MM.1S (cell line): ENCODE results near the gene KCNQ5.

Experiments
- DNase-seq: peaks from one replicate; pipeline ENCODE4 v3.0.0-alpha.2; 2015
- H2AFZ ChIP-seq: fragments of 300-600 bp; sonication (generic); 2 replicates; pipeline ENCODE4 v1.6.0; 2016; ENCODE audit warnings: antibody characterized with exemption, low read length
- H3F3A ChIP-seq: fragments of 300-600 bp; sonication (generic); 2 replicates; pipeline ENCODE4 v1.6.1; 2016; ENCODE audit warnings: mild to moderate bottlenecking, antibody characterized with exemption, low read length, moderate library complexity, mixed read lengths; ENCODE audit not compliant: insufficient read depth
- H3K27ac ChIP-seq: fragments of 300-600 bp; sonication (generic); 2 replicates; pipeline ENCODE4 v1.5.1; 2016; ENCODE audit warnings: mild to moderate bottlenecking, low read length
- H3K27me3 ChIP-seq: fragments of 300-600 bp; sonication (generic); replicated peaks from 2 replicates; pipeline ENCODE4 v1.6.0; 2016; ENCODE audit warnings: low read length; ENCODE audit not compliant: insufficient read depth
- H3K36me3 ChIP-seq: fragments of 300-600 bp; sonication (generic); replicated peaks from 2 replicates; pipeline ENCODE4 v1.6.1; 2016; ENCODE audit warnings: mild to moderate bottlenecking, low read length, mixed read lengths; ENCODE audit not compliant: insufficient read depth
- H3K4me1 ChIP-seq: fragments of 300-600 bp; sonication (generic); 2 replicates; pipeline ENCODE4 v1.6.1; 2016; ENCODE audit warnings: low read length, mixed read lengths
- H3K4me2 ChIP-seq: fragments of 300-600 bp; sonication (generic); 2 replicates; pipeline ENCODE4 v1.6.0; 2016; ENCODE audit warnings: low read depth, low read length
- H3K4me3 ChIP-seq: fragments of 300-600 bp; sonication (generic); 2 replicates; pipeline ENCODE4 v1.5.1; 2016; ENCODE audit warnings: low read length, mixed read lengths
- H3K79me2 ChIP-seq: fragments of 300-600 bp; sonication (generic); 2 replicates; pipeline ENCODE4 v1.6.1; 2016; ENCODE audit warnings: mixed run types, low read length, mixed read lengths
- H3K9ac ChIP-seq: fragments of 300-600 bp; sonication (generic); 2 replicates; pipeline ENCODE4 v1.6.1; 2016; ENCODE audit warnings: low read length, mixed read lengths
- H3K9me2 ChIP-seq: fragments of 300-600 bp; sonication (generic); replicated peaks from 2 replicates; pipeline ENCODE4 v1.6.1; 2016; ENCODE audit warnings: mild to moderate bottlenecking, low read length, mixed read lengths; ENCODE audit not compliant: insufficient read depth
- H3K9me3 ChIP-seq: fragments of 300-600 bp; sonication (generic); replicated peaks from 2 replicates; pipeline ENCODE4 v1.6.1; 2016; ENCODE audit warnings: mild to moderate bottlenecking, low read length, mixed read lengths; ENCODE audit not compliant: insufficient read depth
- H4K20me1 ChIP-seq: fragments of 300-600 bp; sonication (generic); 2 replicates; pipeline ENCODE4 v1.6.1; 2016; ENCODE audit warnings: mild to moderate bottlenecking, low read length, moderate library complexity, mixed read lengths; ENCODE audit not compliant: insufficient read depth
- CTCF ChIP-seq: fragments of 300-600 bp; sonication (generic); IDR thresholded peaks from 2 replicates; pipeline ENCODE4 v1.5.1; 2016; ENCODE audit warnings: antibody characterized with exemption, low read length, mixed read lengths
- EZH2 ChIP-seq: fragments of 300-600 bp; sonication (generic); optimal IDR thresholded peaks from 2 replicates; pipeline ENCODE3; 2017; ENCODE audit warnings: low read depth, mild to moderate bottlenecking, antibody characterized with exemption, low read length, mixed read lengths
- EZH2phosphoT487 ChIP-seq: fragments of 300-600 bp; sonication (generic); IDR thresholded peaks from 2 replicates; pipeline ENCODE4 v1.6.1; 2018; ENCODE audit warnings: antibody characterized with exemption, low read length

Gene KCNQ5

GRCh38 chr6:73047801-73048200 lies 425.9 kb downstream of the KCNQ5 start:
- no peaks in the 10 kb centered on the region for H3K9me3 ChIP-seq
- no peaks in the 10 kb centered on the region for H3K4me1 ChIP-seq
- no peaks in the 10 kb centered on the region for H3K9me2 ChIP-seq
- no peak overlapping the region for H2AFZ ChIP-seq
- no peaks in the 10 kb centered on the region for H4K20me1 ChIP-seq
- no peak overlapping the region for H3K4me2 ChIP-seq
- H3K36me3 ChIP-seq = no peaks in the 10 kb centered on the region
- no peaks in the 10 kb centered on the region for H3F3A ChIP-seq
- H3K27me3 ChIP-seq = no peaks in the 10 kb centered on the region
- TF ChIP-seq EZH2phosphoT487 = no peak
- no peak for TF ChIP-seq EZH2
- no peak for TF ChIP-seq CTCF
- DNase-seq = no peak
- H3K27ac ChIP-seq = no peak overlapping the region
- H3K79me2 ChIP-seq = no peaks in the 10 kb centered on the region
- no peak overlapping the region for H3K9ac ChIP-seq
- H3K4me3 ChIP-seq = no peak overlapping the region

- Histone ChIP-seq H3K36me3 (no peaks in the 10 kb centered on the region), H3K27ac (no peak overlapping the region), H3F3A (no peaks in the 10 kb centered on the region), H4K20me1 (no peaks in the 10 kb centered on the region), H3K27me3 (no peaks in the 10 kb centered on the region), H3K9me2 (no peaks in the 10 kb centered on the region), H3K9ac (no peak overlapping the region), H3K4me1 (no peaks in the 10 kb centered on the region), H3K4me3 (no peak overlapping the region), H3K79me2 (no peaks in the 10 kb centered on the region), H3K4me2 (no peak overlapping the region), H2AFZ (no peak overlapping the region), H3K9me3 (no peaks in the 10 kb centered on the region)
- DNase-seq = no peak
- TF ChIP-seq EZH2 = no peak
- TF ChIP-seq EZH2phosphoT487 = no peak
- no peak for TF ChIP-seq CTCF
These were observed 428.2 kb downstream of the KCNQ5 start for GRCh38 chr6:73049971-73050594.

- H3K4me3 ChIP-seq = no peak overlapping the region
- no peaks in the 10 kb centered on the region for H3K36me3 ChIP-seq
- H3K27ac ChIP-seq = no peak overlapping the region
- no peaks in the 10 kb centered on the region for H4K20me1 ChIP-seq
- H3F3A ChIP-seq = no peaks in the 10 kb centered on the region
- H3K9me3 ChIP-seq = no peaks in the 10 kb centered on the region
- H3K79me2 ChIP-seq = no peaks in the 10 kb centered on the region
- H2AFZ ChIP-seq = no peak overlapping the region
- no peak overlapping the region for H3K9ac ChIP-seq
- TF ChIP-seq EZH2phosphoT487 (no peak), EZH2 (no peak), CTCF (no peak)
- DNase-seq = no peak
- H3K27me3 ChIP-seq = no peaks in the 10 kb centered on the region
- H3K4me1 ChIP-seq = no peaks in the 10 kb centered on the region
- H3K4me2 ChIP-seq = no peak overlapping the region
- no peaks in the 10 kb centered on the region for H3K9me2 ChIP-seq
These were observed 428.8 kb downstream of the KCNQ5 start for GRCh38 chr6:73050706-73051105.
